Trophoblast cell (in vitro differentiated cells and primary cell): ENCODE measurements around the gene TLE1.

Source experiments
- DNase-seq, 2 donors: peaks; one replicate each; pipeline ENCODE4 v3.0.0-alpha.2; 2016
- H2AFZ ChIP-seq: 2 replicates; pipeline ENCODE4 v1.6.1; 2013; ENCODE audit warnings: low read length, moderate library complexity, mild to moderate bottlenecking; ENCODE audit not compliant: insufficient read depth, poor library complexity
- H2AK5ac ChIP-seq: 2 replicates; pipeline ENCODE4 v1.6.1; 2013; ENCODE audit warnings: mild to moderate bottlenecking, low read length
- H2BK120ac ChIP-seq: 2 replicates; pipeline ENCODE4 v1.6.1; 2013; ENCODE audit warnings: low read length, mild to moderate bottlenecking, moderate library complexity; ENCODE audit not compliant: insufficient read depth, poor library complexity
- H2BK12ac ChIP-seq: 2 replicates; pipeline ENCODE4 v1.6.1; 2013; ENCODE audit warnings: mild to moderate bottlenecking, low read length, moderate library complexity
- H2BK5ac ChIP-seq: 2 replicates; pipeline ENCODE4 v1.6.1; 2013; ENCODE audit warnings: low read length, low read depth, moderate library complexity, mild to moderate bottlenecking; ENCODE audit not compliant: poor library complexity
- H3K14ac ChIP-seq: 2 replicates; pipeline ENCODE4 v1.6.1; 2013; ENCODE audit warnings: mild to moderate bottlenecking, low read length
- H3K18ac ChIP-seq: 2 replicates; pipeline ENCODE4 v1.6.1; 2013; ENCODE audit warnings: mild to moderate bottlenecking, low read length
- H3K23ac ChIP-seq: 2 replicates; pipeline ENCODE4 v1.6.1; 2013; ENCODE audit warnings: low read length
- H3K27ac ChIP-seq: 2 replicates; pipeline ENCODE4 v1.5.1; 2013; ENCODE audit warnings: low read depth, mild to moderate bottlenecking, inconsistent platforms, low read length, moderate library complexity
- H3K27me3 ChIP-seq: 2 replicates; pipeline ENCODE4 v1.6.1; 2013; ENCODE audit warnings: inconsistent platforms, mild to moderate bottlenecking, low read length, moderate library complexity; ENCODE audit not compliant: insufficient read depth
- H3K36me3 ChIP-seq, 2 experiments: 1 replicate in 1 of 2; 2 replicates in 1 of 2; pipeline ENCODE4 v1.6.1; 2013; ENCODE audit warnings: low read length in 2 of 2, mild to moderate bottlenecking in 2 of 2, moderate library complexity in 1 of 2; ENCODE audit not compliant: insufficient read depth in 2 of 2, control insufficient read depth in 1 of 2
- H3K4ac ChIP-seq: 2 replicates; pipeline ENCODE4 v1.6.1; 2013; ENCODE audit warnings: low read depth, mild to moderate bottlenecking, low read length, moderate library complexity
- H3K4me1 ChIP-seq, 2 experiments: 1 replicate in 1 of 2; 2 replicates in 1 of 2; pipeline ENCODE4 v1.6.1; 2013; ENCODE audit warnings: low read length in 2 of 2, mild to moderate bottlenecking in 2 of 2, moderate library complexity in 1 of 2; ENCODE audit not compliant: insufficient read depth in 2 of 2, control insufficient read depth in 1 of 2
- H3K4me2 ChIP-seq: 2 replicates; pipeline ENCODE4 v1.6.1; 2013; ENCODE audit warnings: inconsistent platforms, mild to moderate bottlenecking, low read length, moderate library complexity
- H3K4me3 ChIP-seq: 2 replicates; pipeline ENCODE4 v1.5.1; 2013; ENCODE audit warnings: mild to moderate bottlenecking, low read depth, low read length, inconsistent platforms
- H3K79me1 ChIP-seq: one replicate; pipeline ENCODE4 v1.6.1; 2013; ENCODE audit warnings: low read length
- H3K79me2 ChIP-seq: 2 replicates; pipeline ENCODE4 v1.6.1; 2013; ENCODE audit warnings: low read length, mild to moderate bottlenecking; ENCODE audit not compliant: control insufficient read depth, insufficient read depth, poor library complexity
- H3K9ac ChIP-seq: 2 replicates; pipeline ENCODE4 v1.6.1; 2013; ENCODE audit warnings: mild to moderate bottlenecking, low read length
- H3K9me3 ChIP-seq: 2 replicates; pipeline ENCODE4 v1.6.1; 2013; ENCODE audit warnings: low read depth, mild to moderate bottlenecking, control low read depth, inconsistent platforms, low read length; ENCODE audit not compliant: insufficient read depth
- H4K12ac ChIP-seq: 2 replicates; pipeline ENCODE4 v1.6.1; 2013; ENCODE audit warnings: low read depth, mild to moderate bottlenecking, low read length, moderate library complexity
- H4K8ac ChIP-seq: 2 replicates; pipeline ENCODE4 v1.6.1; 2013; ENCODE audit warnings: low read depth, mild to moderate bottlenecking, low read length, moderate library complexity
- H4K91ac ChIP-seq: one replicate; pipeline ENCODE4 v1.6.1; 2013; ENCODE audit warnings: low read depth, mild to moderate bottlenecking, low read length, moderate library complexity
- WGBS: extraction: QIAGEN DNeasy Blood & Tissue Kit; methylation state at CpG from one replicate; pipeline ENCODE4 v1.1.7; 2013; ENCODE audit warnings: missing lambda C conversion rate; ENCODE audit not compliant: insufficient read length, insufficient coverage; ENCODE audit errors: extremely low coverage; 5-methylcytosine and 5-hydroxymethylcytosine counted together

The TLE1 gene

DNA sequence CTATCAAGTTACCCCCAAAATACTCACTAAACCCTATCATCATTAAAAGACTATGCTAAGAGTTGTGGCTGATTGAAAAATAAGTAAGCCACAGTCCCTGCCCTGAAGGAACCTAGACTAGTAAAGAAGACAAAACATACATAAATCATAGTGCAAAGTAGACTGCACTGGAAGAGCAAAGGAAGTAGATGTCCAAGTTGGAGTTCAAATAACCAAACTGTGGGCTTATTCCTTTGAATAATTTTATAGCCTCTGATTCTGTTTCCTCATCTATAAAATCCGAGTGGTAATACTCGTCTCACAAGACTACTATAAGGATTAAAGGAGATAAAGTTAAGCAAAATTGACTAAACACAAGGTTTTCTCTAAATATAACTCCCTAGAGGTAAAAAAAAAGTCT is 140.4 kb downstream of the TLE1 start:
- H2BK12ac ChIP-seq: no peak overlapping the region
- H3K9ac ChIP-seq: no peak overlapping the region
- H4K8ac ChIP-seq: no peak overlapping the region
- no peak overlapping the region for H4K12ac ChIP-seq
- H2BK5ac ChIP-seq: no peak overlapping the region
- H3K4ac ChIP-seq: no peak overlapping the region
- H3K4me3 ChIP-seq: no peak overlapping the region
- DNase-seq: no peak
- no peak overlapping the region for H3K23ac ChIP-seq
- no peak overlapping the region for H2BK120ac ChIP-seq
- no peaks in the 10 kb centered on the region for H3K27me3 ChIP-seq
- H3K27ac ChIP-seq: no peak overlapping the region
- H2AK5ac ChIP-seq: no peak overlapping the region
- H3K36me3 ChIP-seq: no peaks in the 10 kb centered on the region
- H3K14ac ChIP-seq: no peak overlapping the region
- no peaks in the 10 kb centered on the region for H3K4me1 ChIP-seq
- no peak overlapping the region for H2AFZ ChIP-seq
- peaks cover 1% of the 10 kb centered on the region for H3K79me1 ChIP-seq
- WGBS: no CpG with 5 or more reads among the region's 2 CpGs
- no peaks in the 10 kb centered on the region for H3K9me3 ChIP-seq
- no peak overlapping the region for H4K91ac ChIP-seq
- H3K4me2 ChIP-seq: no peak overlapping the region
- no peak overlapping the region for H3K18ac ChIP-seq
- H3K79me2 ChIP-seq: no peaks in the 10 kb centered on the region

DNA sequence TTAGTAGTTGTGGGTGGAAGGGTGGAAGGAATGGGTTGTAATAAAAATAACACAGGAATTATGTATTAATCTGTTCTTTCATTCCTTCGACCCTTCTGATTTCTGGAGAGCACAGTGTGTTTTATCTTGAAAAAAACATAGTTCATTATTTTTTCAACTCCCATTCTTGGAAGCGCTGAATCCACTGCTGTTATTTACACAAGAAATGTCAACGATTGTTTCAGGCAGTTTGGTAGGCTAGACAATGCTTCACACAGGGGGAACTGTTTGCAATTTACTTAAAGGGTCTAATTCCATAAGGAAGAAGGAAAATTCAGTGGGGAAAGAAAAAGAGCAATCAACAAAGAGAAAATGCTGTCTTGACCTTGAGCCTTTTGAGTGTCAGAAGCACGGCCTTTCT is 142.9 kb downstream of the TLE1 start:
- Histone ChIP-seq H2AFZ (no peak overlapping the region), H3K79me1 (peaks cover 1% of the 10 kb centered on the region), H3K27me3 (no peaks in the 10 kb centered on the region), H3K4me3 (no peak overlapping the region), H2BK5ac (no peak overlapping the region), H2AK5ac (no peak overlapping the region), H3K36me3 (no peaks in the 10 kb centered on the region), H3K14ac (no peak overlapping the region), H4K91ac (no peak overlapping the region), H3K9ac (no peak overlapping the region), H3K79me2 (no peaks in the 10 kb centered on the region), H3K27ac (no peak overlapping the region), H3K18ac (no peak overlapping the region), H2BK120ac (no peak overlapping the region), H2BK12ac (no peak overlapping the region), H3K23ac (no peak overlapping the region), H3K4me1 (no peaks in the 10 kb centered on the region), H3K4ac (no peak overlapping the region), H4K8ac (no peak overlapping the region), H4K12ac (no peak overlapping the region), H3K4me2 (no peak overlapping the region), H3K9me3 (no peaks in the 10 kb centered on the region)
- DNase-seq: no peak
- WGBS: no CpG with 5 or more reads among the region's 4 CpGs

DNA sequence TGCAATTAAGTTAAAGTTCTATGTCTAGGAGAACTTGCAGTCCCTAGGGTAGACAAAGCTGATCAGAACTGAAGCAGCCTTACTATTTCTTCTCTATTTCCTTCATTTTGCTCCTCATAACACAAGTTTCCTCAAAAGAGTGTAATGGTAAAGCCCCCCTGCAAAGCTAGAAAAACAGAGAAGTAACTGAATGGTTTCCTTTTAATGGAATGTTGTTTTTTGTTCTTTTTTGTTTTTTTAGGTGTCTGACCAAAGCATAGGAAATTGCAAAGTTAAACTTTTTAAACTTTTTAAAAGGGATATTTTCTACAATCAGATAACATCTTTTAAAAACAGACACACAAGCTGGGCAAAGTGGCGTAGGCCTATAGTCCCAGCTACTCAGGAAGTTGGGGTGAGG is 145.7 kb downstream of the TLE1 start:
- Histone ChIP-seq H2AFZ (no peak overlapping the region), H3K23ac (no peak overlapping the region), H3K27ac (no peak overlapping the region), H3K4ac (no peak overlapping the region), H3K14ac (no peak overlapping the region), H3K79me2 (no peaks in the 10 kb centered on the region), H3K9ac (no peak overlapping the region), H4K12ac (no peak overlapping the region), H3K18ac (no peak overlapping the region), H4K8ac (no peak overlapping the region), H2BK12ac (no peak overlapping the region), H4K91ac (no peak overlapping the region), H3K4me3 (no peak overlapping the region), H2BK5ac (no peak overlapping the region), H3K4me1 (no peaks in the 10 kb centered on the region), H3K36me3 (no peaks in the 10 kb centered on the region), H3K4me2 (no peak overlapping the region), H3K79me1 (peaks cover 5% of the 10 kb centered on the region), H2BK120ac (no peak overlapping the region), H3K27me3 (no peaks in the 10 kb centered on the region), H3K9me3 (no peaks in the 10 kb centered on the region), H2AK5ac (no peak overlapping the region)
- no CpG with 5 or more reads among the region's 1 CpG for WGBS
- no peak for DNase-seq

DNA sequence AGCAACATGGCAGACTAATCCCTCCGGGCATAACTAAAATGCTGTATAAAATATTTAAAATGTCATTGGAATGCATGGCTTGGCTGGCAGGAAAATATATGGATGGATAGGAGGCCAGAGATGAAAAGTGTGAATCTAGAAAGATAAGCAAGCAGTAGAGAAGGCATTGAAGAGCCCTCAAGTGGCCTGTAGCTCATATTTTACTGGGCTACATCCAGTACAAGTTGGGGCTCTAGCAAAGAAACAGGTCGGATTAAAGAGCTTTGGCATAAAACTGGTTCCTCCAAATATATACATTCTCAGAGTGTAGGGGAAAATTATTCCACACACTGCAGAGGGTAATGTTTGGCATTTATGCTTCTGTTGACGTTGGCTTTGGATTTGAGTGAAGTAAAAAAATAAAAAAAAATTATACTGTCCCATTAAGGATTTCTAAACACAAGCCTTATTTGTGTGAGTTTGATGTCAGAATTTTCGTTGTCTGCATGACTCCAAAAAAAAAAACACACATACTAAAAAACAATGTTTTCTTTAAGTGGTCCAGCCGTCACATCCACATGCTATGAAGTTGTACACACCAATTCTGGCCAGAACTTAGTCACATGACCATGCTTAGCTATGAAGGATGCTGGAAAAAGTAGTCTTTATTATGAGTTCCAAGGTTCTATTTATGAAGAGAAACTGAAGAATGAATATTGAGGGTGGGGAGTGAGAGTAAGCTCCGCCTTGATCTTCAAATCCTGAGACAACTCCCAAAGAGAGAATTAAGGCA is 147.0 kb downstream of the TLE1 start:
- Histone ChIP-seq H3K27ac (no peak overlapping the region), H3K4me3 (no peak overlapping the region), H4K12ac (no peak overlapping the region), H2BK5ac (no peak overlapping the region), H4K91ac (no peak overlapping the region), H3K27me3 (no peaks in the 10 kb centered on the region), H3K18ac (no peak overlapping the region), H2BK120ac (no peak overlapping the region), H2BK12ac (no peak overlapping the region), H3K79me2 (no peaks in the 10 kb centered on the region), H3K9me3 (no peaks in the 10 kb centered on the region), H2AK5ac (no peak overlapping the region), H3K4me1 (no peaks in the 10 kb centered on the region), H3K23ac (no peak overlapping the region), H3K4me2 (no peak overlapping the region), H3K4ac (no peak overlapping the region), H3K14ac (no peak overlapping the region), H2AFZ (no peak overlapping the region), H4K8ac (no peak overlapping the region), H3K9ac (no peak overlapping the region), H3K36me3 (no peaks in the 10 kb centered on the region), H3K79me1 (peaks cover 5% of the 10 kb centered on the region)
- DNase-seq: no peak
- no CpG with 5 or more reads among the region's 6 CpGs for WGBS
